ENCODE data around the gene PRL.

PRL gene

GRCh38 chr6:22298475-22298890 lies 1.6 kb upstream of the PRL start:
- Histone ChIP-seq H4K12ac (ENCODE audit: low read depth, low read length) (no peak overlapping the region), H2BK12ac (ENCODE audit: low read length) (no peak overlapping the region), H3K27me3 (ENCODE audit: insufficient read depth, low read length) (no peaks in the 10 kb centered on the region), H3K9ac (ENCODE audit: low read length) (no peak overlapping the region), H3K4me1 (ENCODE audit: control insufficient read depth in 1 of 2, insufficient read depth in 2 of 2, low read length in 2 of 2) (no peaks in the 10 kb centered on the region), H3K23ac (ENCODE audit: low read length) (no peak overlapping the region), H3K14ac (ENCODE audit: low read length) (no peak overlapping the region), H3K9me3 (ENCODE audit: insufficient read depth, low read depth, low read length) (no peaks in the 10 kb centered on the region), H2BK5ac (ENCODE audit: low read depth, low read length, poor library complexity) (no peak overlapping the region), H3K36me3 (ENCODE audit: control insufficient read depth in 1 of 2, insufficient read depth in 2 of 2, low read length in 2 of 2) (no peaks in the 10 kb centered on the region), H3K4me3 (ENCODE audit: low read depth, low read length) (no peak overlapping the region), H2BK120ac (ENCODE audit: insufficient read depth, low read length, poor library complexity) (no peak overlapping the region), H3K18ac (ENCODE audit: low read length) (no peak overlapping the region), H3K4ac (ENCODE audit: low read depth, low read length) (no peak overlapping the region), H2AK5ac (ENCODE audit: low read length) (no peak overlapping the region), H3K27ac (ENCODE audit: low read depth, low read length) (no peak overlapping the region), H3K4me2 (ENCODE audit: low read length) (no peak overlapping the region), H3K79me1 (ENCODE audit: low read length) (no peaks in the 10 kb centered on the region), H3K79me2 (ENCODE audit: control insufficient read depth, insufficient read depth, low read length, poor library complexity) (no peaks in the 10 kb centered on the region), H2AFZ (ENCODE audit: insufficient read depth, low read length, poor library complexity) (no peak overlapping the region), H4K8ac (ENCODE audit: low read depth, low read length) (no peak overlapping the region), H4K91ac (ENCODE audit: low read depth, low read length) (no peak overlapping the region)
- DNase-seq, result no peak
- WGBS (ENCODE audit: extremely low coverage, insufficient coverage, insufficient read length), result no CpG with 5 or more reads among the region's 1 CpG

DNA sequence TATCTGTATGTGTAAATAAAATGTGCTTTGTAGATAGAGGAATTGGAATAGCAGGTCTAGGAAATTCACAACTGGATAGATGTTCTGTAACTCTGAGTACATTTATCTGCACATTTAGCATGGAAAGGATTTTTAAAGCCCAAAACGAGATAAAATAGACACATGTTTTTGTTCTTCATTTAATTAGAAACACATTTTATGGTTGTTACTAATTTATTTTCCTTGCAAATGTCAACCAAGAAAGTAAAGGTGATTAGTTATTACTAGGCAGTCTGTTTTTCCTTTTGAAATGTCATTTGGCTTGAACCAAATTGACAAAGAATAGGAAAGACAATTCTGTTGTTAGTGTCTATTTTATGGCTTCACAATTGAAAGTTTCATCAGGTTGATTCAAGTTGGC lies 769 bp downstream of the PRL start:
- H3K14ac ChIP-seq (ENCODE audit: low read length), result no peak overlapping the region
- H3K18ac ChIP-seq (ENCODE audit: low read length), result no peak overlapping the region
- no CpG with 5 or more reads among the region's 1 CpG for WGBS (ENCODE audit: extremely low coverage, insufficient coverage, insufficient read length)
- no peak overlapping the region for H2AK5ac ChIP-seq (ENCODE audit: low read length)
- no peak overlapping the region for H3K27ac ChIP-seq (ENCODE audit: low read depth, low read length)
- no peak overlapping the region for H3K23ac ChIP-seq (ENCODE audit: low read length)
- H4K91ac ChIP-seq (ENCODE audit: low read depth, low read length), result no peak overlapping the region
- no peak overlapping the region for H2AFZ ChIP-seq (ENCODE audit: insufficient read depth, low read length, poor library complexity)
- no peaks in the 10 kb centered on the region for H3K4me1 ChIP-seq (ENCODE audit: control insufficient read depth in 1 of 2, insufficient read depth in 2 of 2, low read length in 2 of 2)
- H3K9ac ChIP-seq (ENCODE audit: low read length), result no peak overlapping the region
- no peak overlapping the region for H4K8ac ChIP-seq (ENCODE audit: low read depth, low read length)
- no peak overlapping the region for H2BK5ac ChIP-seq (ENCODE audit: low read depth, low read length, poor library complexity)
- H3K79me2 ChIP-seq (ENCODE audit: control insufficient read depth, insufficient read depth, low read length, poor library complexity), result no peaks in the 10 kb centered on the region
- H4K12ac ChIP-seq (ENCODE audit: low read depth, low read length), result no peak overlapping the region
- H2BK120ac ChIP-seq (ENCODE audit: insufficient read depth, low read length, poor library complexity), result no peak overlapping the region
- no peak overlapping the region for H2BK12ac ChIP-seq (ENCODE audit: low read length)
- H3K36me3 ChIP-seq (ENCODE audit: control insufficient read depth in 1 of 2, insufficient read depth in 2 of 2, low read length in 2 of 2), result no peaks in the 10 kb centered on the region
- H3K9me3 ChIP-seq (ENCODE audit: insufficient read depth, low read depth, low read length), result no peaks in the 10 kb centered on the region
- H3K4me2 ChIP-seq (ENCODE audit: low read length), result no peak overlapping the region
- no peak overlapping the region for H3K4me3 ChIP-seq (ENCODE audit: low read depth, low read length)
- DNase-seq, result no peak
- H3K4ac ChIP-seq (ENCODE audit: low read depth, low read length), result no peak overlapping the region
- no peaks in the 10 kb centered on the region for H3K79me1 ChIP-seq (ENCODE audit: low read length)
- no peaks in the 10 kb centered on the region for H3K27me3 ChIP-seq (ENCODE audit: insufficient read depth, low read length)

GRCh38 chr6:22295145-22295544 lies 1.7 kb downstream of the PRL start:
- Histone ChIP-seq H2AFZ (ENCODE audit: insufficient read depth, low read length, poor library complexity) (no peak overlapping the region), H3K9ac (ENCODE audit: low read length) (no peak overlapping the region), H2BK5ac (ENCODE audit: low read depth, low read length, poor library complexity) (no peak overlapping the region), H3K27me3 (ENCODE audit: insufficient read depth, low read length) (no peaks in the 10 kb centered on the region), H3K4me3 (ENCODE audit: low read depth, low read length) (no peak overlapping the region), H3K79me2 (ENCODE audit: control insufficient read depth, insufficient read depth, low read length, poor library complexity) (no peaks in the 10 kb centered on the region), H3K27ac (ENCODE audit: low read depth, low read length) (no peak overlapping the region), H3K14ac (ENCODE audit: low read length) (no peak overlapping the region), H3K4ac (ENCODE audit: low read depth, low read length) (no peak overlapping the region), H3K9me3 (ENCODE audit: insufficient read depth, low read depth, low read length) (no peaks in the 10 kb centered on the region), H3K18ac (ENCODE audit: low read length) (no peak overlapping the region), H3K23ac (ENCODE audit: low read length) (no peak overlapping the region), H2BK12ac (ENCODE audit: low read length) (no peak overlapping the region), H4K91ac (ENCODE audit: low read depth, low read length) (no peak overlapping the region), H2AK5ac (ENCODE audit: low read length) (no peak overlapping the region), H3K4me1 (ENCODE audit: control insufficient read depth in 1 of 2, insufficient read depth in 2 of 2, low read length in 2 of 2) (no peaks in the 10 kb centered on the region), H3K36me3 (ENCODE audit: control insufficient read depth in 1 of 2, insufficient read depth in 2 of 2, low read length in 2 of 2) (no peaks in the 10 kb centered on the region), H2BK120ac (ENCODE audit: insufficient read depth, low read length, poor library complexity) (no peak overlapping the region), H3K4me2 (ENCODE audit: low read length) (no peak overlapping the region), H4K12ac (ENCODE audit: low read depth, low read length) (no peak overlapping the region), H3K79me1 (ENCODE audit: low read length) (no peaks in the 10 kb centered on the region), H4K8ac (ENCODE audit: low read depth, low read length) (no peak overlapping the region)
- no peak for DNase-seq
- no CpG with 5 or more reads among the region's 9 CpGs for WGBS (ENCODE audit: extremely low coverage, insufficient coverage, insufficient read length)

GRCh38 chr6:22294301-22294700 lies 2.5 kb downstream of the PRL start:
- Histone ChIP-seq H3K14ac (ENCODE audit: low read length) (no peak overlapping the region), H2BK12ac (ENCODE audit: low read length) (no peak overlapping the region), H3K18ac (ENCODE audit: low read length) (no peak overlapping the region), H3K27ac (ENCODE audit: low read depth, low read length) (no peak overlapping the region), H3K9me3 (ENCODE audit: insufficient read depth, low read depth, low read length) (no peaks in the 10 kb centered on the region), H2BK5ac (ENCODE audit: low read depth, low read length, poor library complexity) (no peak overlapping the region), H3K9ac (ENCODE audit: low read length) (no peak overlapping the region), H3K36me3 (ENCODE audit: control insufficient read depth in 1 of 2, insufficient read depth in 2 of 2, low read length in 2 of 2) (no peaks in the 10 kb centered on the region), H3K4me1 (ENCODE audit: control insufficient read depth in 1 of 2, insufficient read depth in 2 of 2, low read length in 2 of 2) (no peaks in the 10 kb centered on the region), H3K4me2 (ENCODE audit: low read length) (no peak overlapping the region), H4K8ac (ENCODE audit: low read depth, low read length) (no peak overlapping the region), H3K4me3 (ENCODE audit: low read depth, low read length) (no peak overlapping the region), H3K4ac (ENCODE audit: low read depth, low read length) (no peak overlapping the region), H2AK5ac (ENCODE audit: low read length) (no peak overlapping the region), H3K79me1 (ENCODE audit: low read length) (no peaks in the 10 kb centered on the region), H4K91ac (ENCODE audit: low read depth, low read length) (no peak overlapping the region), H2AFZ (ENCODE audit: insufficient read depth, low read length, poor library complexity) (no peak overlapping the region), H3K79me2 (ENCODE audit: control insufficient read depth, insufficient read depth, low read length, poor library complexity) (no peaks in the 10 kb centered on the region), H3K27me3 (ENCODE audit: insufficient read depth, low read length) (no peaks in the 10 kb centered on the region), H3K23ac (ENCODE audit: low read length) (no peak overlapping the region), H4K12ac (ENCODE audit: low read depth, low read length) (no peak overlapping the region), H2BK120ac (ENCODE audit: insufficient read depth, low read length, poor library complexity) (no peak overlapping the region)
- no CpG with 5 or more reads among the region's 17 CpGs for WGBS (ENCODE audit: extremely low coverage, insufficient coverage, insufficient read length)
- no peak for DNase-seq
